Measurements from ENCODE around the gene PNISR.

DNA sequence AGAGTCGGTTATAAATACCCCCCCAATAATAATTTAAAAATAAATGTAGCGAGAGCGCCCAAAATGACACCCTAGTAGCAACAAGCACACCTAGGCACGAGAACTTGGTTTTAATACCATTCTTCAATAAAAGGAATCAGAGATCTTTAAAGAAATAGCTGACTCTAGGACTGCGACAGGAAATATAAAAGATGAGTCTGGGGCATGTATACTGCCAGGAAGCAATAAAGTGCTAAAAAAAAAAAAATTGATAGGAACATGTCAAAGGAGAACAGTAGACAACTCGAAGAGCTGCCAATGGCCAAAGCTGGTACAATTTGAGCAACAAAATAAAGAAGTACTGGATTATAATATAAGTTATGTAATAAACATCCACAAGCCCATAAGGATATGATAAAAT is 2.2 kb downstream of the PNISR start:
- TF ChIP-seq POLR2A (IDR thresholded peaks at IDR 0.05; ENCODE audit: low read length) = no peak
- no peak for TF ChIP-seq GATA1 (IDR thresholded peaks at IDR 0.05; ENCODE audit: low read depth, low read length)
